Retina (tissue), 1 donor: Measurements from ENCODE around the gene GNB1L.
A peak's percentile ranks its signal among the peaks of the same experiment; 100 is the strongest.

Experiments used
- DNase-seq: peaks from one replicate; pipeline ENCODE4 v3.0.0-alpha.2; 2016

GNB1L gene

GRCh38 chr22:19859861-19860510 is 5.3 kb upstream of the GNB1L start:
- no peak for DNase-seq

- no peak for DNase-seq
Observed at GRCh38 chr22:19857382-19857781, 2.7 kb upstream of the GNB1L start.

DNA sequence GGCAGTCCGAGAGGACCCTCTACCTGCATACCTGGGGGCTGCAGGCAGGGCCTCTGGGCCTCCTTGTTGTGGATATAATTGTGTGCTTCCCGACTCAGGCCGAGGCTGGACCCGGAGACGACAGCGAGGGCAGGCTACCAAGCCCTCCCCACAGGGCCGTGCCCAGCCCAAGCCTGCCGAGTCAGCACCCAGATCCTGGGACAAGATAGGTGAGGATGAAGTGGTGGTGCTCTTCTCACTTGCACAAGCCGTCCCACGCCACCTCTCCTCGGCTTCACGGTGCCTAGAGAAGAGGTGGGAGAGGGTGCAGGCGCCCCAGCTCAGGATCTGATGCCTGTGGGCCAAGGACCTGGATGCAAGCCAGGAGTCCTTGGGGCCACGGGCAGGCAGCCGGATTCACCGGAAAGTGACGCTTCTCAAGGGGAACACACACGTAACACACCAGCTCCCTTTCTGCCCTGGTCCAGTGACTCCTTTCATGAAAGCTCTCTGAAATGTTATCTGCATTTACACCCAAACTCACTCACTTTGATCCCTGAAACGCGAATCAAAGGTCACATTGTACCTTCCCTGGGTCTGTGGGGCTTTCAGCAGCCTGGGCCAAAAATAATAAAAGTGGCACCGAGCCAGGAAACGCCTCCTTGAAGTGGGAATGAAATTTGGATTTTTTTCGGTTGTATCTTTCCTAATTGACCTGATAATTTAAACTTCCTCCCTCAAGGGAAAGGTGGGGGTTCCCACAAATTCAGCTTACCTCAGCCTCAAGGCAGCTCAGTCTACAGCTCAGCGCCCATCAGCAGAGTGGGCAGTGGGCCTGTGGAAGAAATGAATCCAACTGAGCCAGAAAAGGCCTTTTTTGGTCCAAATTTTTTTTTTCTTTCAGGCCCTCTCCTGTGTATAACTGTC is 1.1 kb upstream of the GNB1L start:
- no peak for DNase-seq

DNA sequence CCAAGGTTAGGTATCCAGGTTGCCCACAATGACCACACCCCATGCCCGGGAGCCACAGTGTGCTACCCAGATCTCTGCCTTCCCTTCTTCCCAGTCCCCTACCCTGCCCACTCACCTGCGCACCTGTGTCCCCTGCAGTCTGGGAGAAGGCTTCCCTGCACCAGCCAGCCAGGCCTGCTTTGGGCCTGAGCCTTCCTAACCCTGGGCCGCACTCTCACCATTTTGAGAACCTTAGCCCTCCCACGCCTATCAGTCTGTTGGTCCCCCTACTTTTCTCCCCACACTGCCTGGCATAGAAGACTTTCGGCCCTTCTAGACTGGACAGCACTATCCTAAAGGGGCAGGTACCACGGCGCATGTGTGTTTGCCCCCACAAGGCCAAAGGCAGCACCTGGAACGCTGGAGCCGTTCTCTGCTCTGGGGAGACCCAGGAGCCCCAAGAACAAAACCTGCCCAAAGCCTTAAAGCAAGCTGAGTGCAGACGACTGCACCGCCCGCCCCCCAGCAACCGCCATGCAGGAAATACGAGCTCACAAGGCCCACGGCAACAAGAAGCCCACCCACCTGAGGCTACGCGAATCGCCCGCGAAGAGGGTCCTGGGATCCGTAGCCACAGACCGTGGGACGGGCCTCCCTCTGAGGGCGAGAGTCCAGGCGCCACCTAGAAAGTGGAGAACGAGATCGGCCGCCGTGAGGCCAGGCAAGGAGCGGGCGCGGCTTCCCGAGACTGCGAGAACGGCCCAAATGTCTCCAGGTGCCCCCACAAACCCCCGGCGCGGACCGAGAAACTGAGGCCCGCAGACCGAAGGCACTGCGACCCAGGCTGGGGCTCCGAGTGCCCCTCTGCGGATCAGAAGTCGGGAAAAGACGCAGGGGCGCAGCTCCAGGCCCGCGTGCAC is 546 bp downstream of the GNB1L start:
- DNase-seq = no peak

GRCh38 chr22:19853058-19853878 is 1.4 kb downstream of the GNB1L start:
- no peak for DNase-seq

- no peak for DNase-seq
Observed at GRCh38 chr22:19852177-19852781, 2.4 kb downstream of the GNB1L start.

- DNase-seq = no peak
Observed at GRCh38 chr22:19851291-19852176, 3.1 kb downstream of the GNB1L start.

DNA sequence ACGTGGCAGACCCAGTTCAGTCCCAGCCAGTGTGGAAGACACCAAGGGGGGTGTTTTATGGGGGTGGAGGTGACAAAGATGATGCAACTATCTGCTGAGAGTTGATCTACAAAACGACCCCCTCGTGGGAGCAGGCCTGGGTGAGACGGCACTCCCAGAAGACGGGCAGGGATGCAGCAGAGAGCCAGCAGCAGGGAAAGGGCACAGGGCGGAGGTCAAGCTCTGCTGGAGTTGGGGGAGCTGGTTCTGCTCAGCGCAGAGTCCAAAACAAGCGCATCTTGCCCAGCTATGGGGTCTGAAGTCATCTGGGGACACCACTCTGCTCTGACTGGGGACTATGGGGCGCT is 3.9 kb downstream of the GNB1L start:
- no peak for DNase-seq

DNA sequence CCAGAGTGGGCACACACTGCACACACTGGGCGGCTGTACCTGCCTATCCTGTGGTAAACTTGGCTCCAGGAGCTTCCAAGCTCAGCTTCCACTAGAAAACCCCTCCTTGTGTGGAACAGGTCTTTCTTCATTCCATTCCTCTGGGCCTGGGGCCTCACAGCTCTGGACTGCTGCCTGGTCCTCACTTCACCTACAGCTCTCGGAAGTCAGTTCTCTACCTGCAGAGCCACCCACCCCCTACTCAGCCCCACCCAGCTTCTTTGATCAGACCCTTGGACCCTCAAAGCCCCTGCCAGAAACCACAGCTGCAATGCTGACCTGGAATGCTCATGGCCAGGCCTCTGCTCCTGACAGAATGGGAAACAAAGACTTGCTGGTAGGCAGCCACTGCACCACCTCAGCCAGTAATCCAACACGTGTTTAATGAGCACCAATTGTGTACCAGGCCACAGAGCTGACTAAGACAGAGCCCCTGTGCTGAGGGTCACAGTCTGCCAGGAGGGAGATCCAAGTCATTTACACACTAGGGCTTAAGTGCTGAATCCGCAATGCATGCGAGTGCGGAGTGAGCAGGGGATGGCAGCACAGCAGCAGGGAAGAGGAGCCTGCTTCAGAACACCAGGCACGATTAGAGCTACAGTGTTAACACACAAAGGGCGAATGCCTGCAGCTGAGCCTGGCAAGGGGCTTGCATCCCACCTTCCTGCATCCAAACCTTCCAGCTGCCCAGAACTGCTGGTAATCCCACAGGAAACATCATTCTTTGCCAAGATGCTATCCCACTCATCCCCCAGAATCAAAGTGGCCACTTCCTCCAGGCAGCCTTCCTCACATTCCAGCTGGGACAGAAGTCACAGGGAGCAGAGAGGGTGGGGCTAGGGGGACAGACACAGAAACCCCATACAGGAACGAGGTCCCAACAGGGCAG is 4.6 kb downstream of the GNB1L start:
- DNase-seq = no peak

- no peak for DNase-seq
Observed at GRCh38 chr22:19848298-19849224, 6.1 kb downstream of the GNB1L start.

- no peak for DNase-seq
Observed at GRCh38 chr22:19847345-19847632, 7.4 kb downstream of the GNB1L start.

DNA sequence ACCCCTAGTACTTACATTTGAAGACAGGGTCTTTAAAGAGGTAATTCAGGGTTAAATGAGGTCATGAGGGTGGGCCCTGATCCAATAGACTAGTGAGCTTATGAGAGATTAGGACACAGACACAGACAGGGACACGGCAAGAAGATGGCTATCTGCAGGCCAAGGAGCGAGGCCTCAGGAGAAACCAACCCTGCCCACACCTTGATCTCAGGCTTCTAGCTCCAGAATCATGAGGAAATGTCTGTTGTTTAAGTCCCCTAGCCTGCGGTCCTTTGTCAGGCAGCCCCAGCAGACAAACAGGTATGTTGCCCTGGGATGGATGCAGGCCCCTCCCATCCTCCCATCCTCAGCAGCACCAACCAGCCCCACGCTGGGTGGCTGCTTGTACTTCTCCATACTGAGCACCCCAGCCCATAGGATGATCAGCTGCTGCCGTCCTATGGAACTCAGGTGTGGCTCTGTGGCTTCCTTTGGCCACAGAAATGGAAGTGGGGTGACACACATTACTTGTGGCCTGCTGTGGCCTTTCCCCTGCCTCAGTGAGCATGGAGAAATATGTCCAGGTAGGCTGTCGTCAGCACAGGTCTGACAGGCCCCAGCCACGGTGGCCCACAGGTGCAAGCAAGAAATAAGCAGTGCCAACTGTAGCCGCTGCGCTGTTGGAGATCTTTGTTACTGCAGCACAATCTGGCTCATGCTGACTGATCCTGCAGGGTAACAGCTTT is 7.9 kb downstream of the GNB1L start:
- DNase-seq = no peak

- no peak for DNase-seq
Observed at GRCh38 chr22:19845054-19845722, 9.5 kb downstream of the GNB1L start.

GRCh38 chr22:19844377-19845053 is 10.2 kb downstream of the GNB1L start:
- peak; percentile 4 for DNase-seq

DNA sequence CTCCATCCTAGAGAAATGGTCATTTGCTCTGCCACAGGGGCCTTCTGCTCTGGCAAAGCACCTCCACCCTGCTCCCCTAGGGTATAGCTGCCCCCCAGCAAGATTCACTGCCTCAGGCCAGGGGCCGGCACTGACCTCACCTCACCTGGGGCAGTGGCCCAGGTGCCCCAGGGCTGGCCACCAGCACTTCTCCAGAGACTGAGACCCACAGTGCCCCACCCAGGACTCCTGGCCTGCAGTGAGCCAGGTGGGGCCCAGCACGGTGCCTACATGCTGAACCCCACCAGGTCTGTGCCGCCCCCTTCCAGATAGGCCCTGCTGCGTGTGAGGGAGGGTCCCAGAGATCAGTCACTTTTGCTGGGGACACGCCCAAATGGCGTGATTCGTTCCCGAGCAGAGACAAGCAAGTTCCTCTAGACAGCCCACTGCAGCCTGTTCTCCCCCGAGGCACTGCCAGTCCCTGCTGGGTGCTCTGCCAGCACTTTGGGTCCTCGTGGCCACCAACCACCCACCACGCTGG is 10.8 kb downstream of the GNB1L start:
- DNase-seq = peak; percentile 11

- DNase-seq = peak; percentile 24
Observed at GRCh38 chr22:19843107-19843856, 11.4 kb downstream of the GNB1L start.
